ENCODE measurements around the gene PAX4. TPM values are rescaled to one million over a fixed set of nuclear protein-coding genes. Genes with fewer than 3 reads are reported as not detected.

PAX4 gene
- total and polyA plus RNA-seq, 9 of the 15 experiments (the other 6 are each of a cell fraction or from before 2014, with no cell fraction given): not detected

- no peak for TF ChIP-seq CLOCK (CRISPR knock-in tag; IDR thresholded peaks at IDR 0.05; ENCODE audit: borderline replicate concordance)
Measured at GRCh38 chr7:127566242-127566641, 51.7 kb downstream of the PAX4 start (continued).

Other genes with a start within 250 kb of the PAX4 start
- 21.0 and 25.2 TPM in 2 replicates for gene ZNF800, start 225.4 kb downstream of the PAX4 start, total RNA-seq (2014; rRNA removed)
- 46.1 and 51.1 TPM in 2 replicates for gene ZNF800, start 225.4 kb downstream of the PAX4 start, total RNA-seq (2014; rRNA removed; fragmentation: Illumina TruSeq; extraction: Trizol)
- 54.0 and 58.3 TPM in 2 replicates for gene ZNF800, start 225.4 kb downstream of the PAX4 start, total RNA-seq (2015; rRNA removed; fragmentation: Illumina TruSeq; extraction: Trizol)
- gene ZNF800, start 225.4 kb downstream of the PAX4 start, total RNA-seq (2021): 48.5 and 50.2 TPM in 2 replicates
- gene ZNF800, start 225.4 kb downstream of the PAX4 start, polyA plus RNA-seq (2011; rRNA removed): 23.8 and 33.4 TPM in 2 replicates
- 29.0 and 46.7 TPM in 2 replicates for gene ZNF800, start 225.4 kb downstream of the PAX4 start, polyA plus RNA-seq (2014; fragmentation: Illumina TruSeq; extraction: Trizol)
- gene ZNF800, start 225.4 kb downstream of the PAX4 start, polyA plus RNA-seq (2014; fragmentation: Nextera tagmentation; extraction: Ambion mirVana): 1 to 10 TPM; 7.5 to 9.3 TPM
- gene ZNF800, start 225.4 kb downstream of the PAX4 start, polyA plus RNA-seq (2014; rRNA removed): 18.9 and 19.3 TPM in 2 replicates
- gene GCC1, start 32.5 kb downstream of the PAX4 start, total RNA-seq (2014; rRNA removed): 16.5 and 19.0 TPM in 2 replicates
- 12.8 TPM in 2 replicates for gene GCC1, start 32.5 kb downstream of the PAX4 start, total RNA-seq (2014; rRNA removed; fragmentation: Illumina TruSeq; extraction: Trizol)
- gene GCC1, start 32.5 kb downstream of the PAX4 start, total RNA-seq (2015; rRNA removed; fragmentation: Illumina TruSeq; extraction: Trizol): 14.1 and 15.4 TPM in 2 replicates
- gene GCC1, start 32.5 kb downstream of the PAX4 start, total RNA-seq (2021): 17.8 and 19.8 TPM in 2 replicates
- 5.6 and 9.0 TPM in 2 replicates for gene GCC1, start 32.5 kb downstream of the PAX4 start, polyA plus RNA-seq (2011; rRNA removed)
- gene GCC1, start 32.5 kb downstream of the PAX4 start, polyA plus RNA-seq (2014; fragmentation: Illumina TruSeq; extraction: Trizol): 10.9 and 12.3 TPM in 2 replicates
- 1 to 10 TPM; 1.9 to 2.3 TPM for gene GCC1, start 32.5 kb downstream of the PAX4 start, polyA plus RNA-seq (2014; fragmentation: Nextera tagmentation; extraction: Ambion mirVana)
- gene GCC1, start 32.5 kb downstream of the PAX4 start, polyA plus RNA-seq (2014; rRNA removed): 8.4 and 9.0 TPM in 2 replicates
- 167 and 205 TPM in 2 replicates for gene ARF5, start 29.7 kb downstream of the PAX4 start, total RNA-seq (2014; rRNA removed)
- gene ARF5, start 29.7 kb downstream of the PAX4 start, total RNA-seq (2014; rRNA removed; fragmentation: Illumina TruSeq; extraction: Trizol): 91.8 and 96.3 TPM in 2 replicates
- gene ARF5, start 29.7 kb downstream of the PAX4 start, total RNA-seq (2015; rRNA removed; fragmentation: Illumina TruSeq; extraction: Trizol): 125 and 132 TPM in 2 replicates
- gene ARF5, start 29.7 kb downstream of the PAX4 start, total RNA-seq (2021): 163 and 169 TPM in 2 replicates
- gene ARF5, start 29.7 kb downstream of the PAX4 start, polyA plus RNA-seq (2011; rRNA removed): 168 and 233 TPM in 2 replicates
- gene ARF5, start 29.7 kb downstream of the PAX4 start, polyA plus RNA-seq (2014; fragmentation: Illumina TruSeq; extraction: Trizol): 122 and 170 TPM in 2 replicates
- 10 to 100 TPM in 1 of 2 experiments, 1 to 10 TPM in 1; 8.1 to 17.3 TPM for gene ARF5, start 29.7 kb downstream of the PAX4 start, polyA plus RNA-seq (2014; fragmentation: Nextera tagmentation; extraction: Ambion mirVana)
- 244 and 290 TPM in 2 replicates for gene ARF5, start 29.7 kb downstream of the PAX4 start, polyA plus RNA-seq (2014; rRNA removed)
- 0.69 and 2.0 TPM in 2 replicates for gene FSCN3, start 24.4 kb downstream of the PAX4 start, total RNA-seq (2014; rRNA removed)
- 2.0 and 3.0 TPM in 2 replicates for gene FSCN3, start 24.4 kb downstream of the PAX4 start, total RNA-seq (2014; rRNA removed; fragmentation: Illumina TruSeq; extraction: Trizol)
- gene FSCN3, start 24.4 kb downstream of the PAX4 start, total RNA-seq (2015; rRNA removed; fragmentation: Illumina TruSeq; extraction: Trizol): 0.49 and 0.76 TPM in 2 replicates
- gene FSCN3, start 24.4 kb downstream of the PAX4 start, total RNA-seq (2021): 0.40 and 0.55 TPM in 2 replicates
- 0.21 and 0.30 TPM in 2 replicates for gene FSCN3, start 24.4 kb downstream of the PAX4 start, polyA plus RNA-seq (2011; rRNA removed)
- 1.1 and 1.7 TPM in 2 replicates for gene FSCN3, start 24.4 kb downstream of the PAX4 start, polyA plus RNA-seq (2014; fragmentation: Illumina TruSeq; extraction: Trizol)
- not detected for gene FSCN3, start 24.4 kb downstream of the PAX4 start, polyA plus RNA-seq (2014; fragmentation: Nextera tagmentation; extraction: Ambion mirVana)
- 3.8 and 4.2 TPM in 2 replicates for gene FSCN3, start 24.4 kb downstream of the PAX4 start, polyA plus RNA-seq (2014; rRNA removed)
- 197 and 206 TPM in 2 replicates for gene SND1, start 34.1 kb upstream of the PAX4 start, total RNA-seq (2014; rRNA removed)
- 158 and 173 TPM in 2 replicates for gene SND1, start 34.1 kb upstream of the PAX4 start, total RNA-seq (2014; rRNA removed; fragmentation: Illumina TruSeq; extraction: Trizol)
- gene SND1, start 34.1 kb upstream of the PAX4 start, total RNA-seq (2015; rRNA removed; fragmentation: Illumina TruSeq; extraction: Trizol): 211 and 215 TPM in 2 replicates
- gene SND1, start 34.1 kb upstream of the PAX4 start, total RNA-seq (2021): 307 and 314 TPM in 2 replicates
- 164 and 203 TPM in 2 replicates for gene SND1, start 34.1 kb upstream of the PAX4 start, polyA plus RNA-seq (2011; rRNA removed)
- 191 and 200 TPM in 2 replicates for gene SND1, start 34.1 kb upstream of the PAX4 start, polyA plus RNA-seq (2014; fragmentation: Illumina TruSeq; extraction: Trizol)
- 10 to 100 TPM; 46.5 to 87.6 TPM for gene SND1, start 34.1 kb upstream of the PAX4 start, polyA plus RNA-seq (2014; fragmentation: Nextera tagmentation; extraction: Ambion mirVana)
- gene SND1, start 34.1 kb upstream of the PAX4 start, polyA plus RNA-seq (2014; rRNA removed): 143 and 157 TPM in 2 replicates

All from K562 (cell line).